Keratinocyte (primary cell): Measurements from ENCODE around the gene PAQR3.

Source experiments
- EZH2 ChIP-seq: IDR thresholded peaks from one replicate; pipeline ENCODE4 v1.6.1; 2012; ENCODE audit warnings: inconsistent platforms, mild to moderate bottlenecking, low read length, moderate library complexity
- TF ChIP-seq, protein P1 (sequence below), 3 experiments: IDR thresholded peaks in 1 of 3; conservative IDR thresholded peaks in 1 of 3; optimal IDR thresholded peaks in 1 of 3; 2 replicates in 2 of 3; 3 replicates in 1 of 3; pipeline versions ENCODE3 to v1.5.1; 2011; ENCODE audit warnings: low read length in 3 of 3, mild to moderate bottlenecking in 3 of 3, moderate library complexity in 2 of 3, control low read depth in 1 of 3, inconsistent platforms in 1 of 3; ENCODE audit not compliant: insufficient read depth in 2 of 3; ENCODE audit errors: extremely low read depth in 1 of 3

GRCh38 chr4:78975865-78976264 is 36.6 kb upstream of the PAQR3 start:
- TF ChIP-seq, protein P1, sequence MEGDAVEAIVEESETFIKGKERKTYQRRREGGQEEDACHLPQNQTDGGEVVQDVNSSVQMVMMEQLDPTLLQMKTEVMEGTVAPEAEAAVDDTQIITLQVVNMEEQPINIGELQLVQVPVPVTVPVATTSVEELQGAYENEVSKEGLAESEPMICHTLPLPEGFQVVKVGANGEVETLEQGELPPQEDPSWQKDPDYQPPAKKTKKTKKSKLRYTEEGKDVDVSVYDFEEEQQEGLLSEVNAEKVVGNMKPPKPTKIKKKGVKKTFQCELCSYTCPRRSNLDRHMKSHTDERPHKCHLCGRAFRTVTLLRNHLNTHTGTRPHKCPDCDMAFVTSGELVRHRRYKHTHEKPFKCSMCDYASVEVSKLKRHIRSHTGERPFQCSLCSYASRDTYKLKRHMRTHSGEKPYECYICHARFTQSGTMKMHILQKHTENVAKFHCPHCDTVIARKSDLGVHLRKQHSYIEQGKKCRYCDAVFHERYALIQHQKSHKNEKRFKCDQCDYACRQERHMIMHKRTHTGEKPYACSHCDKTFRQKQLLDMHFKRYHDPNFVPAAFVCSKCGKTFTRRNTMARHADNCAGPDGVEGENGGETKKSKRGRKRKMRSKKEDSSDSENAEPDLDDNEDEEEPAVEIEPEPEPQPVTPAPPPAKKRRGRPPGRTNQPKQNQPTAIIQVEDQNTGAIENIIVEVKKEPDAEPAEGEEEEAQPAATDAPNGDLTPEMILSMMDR (optimal IDR thresholded peaks at IDR 0.05 in 1 of 3, IDR thresholded peaks at IDR 0.05 in 1 of 3, conservative IDR thresholded peaks at IDR 0.05 in 1 of 3; ENCODE audit: extremely low read depth in 1 of 3, insufficient read depth in 2 of 3, low read length in 3 of 3), result no peak
- TF ChIP-seq EZH2, result no peak
